GM19397 (cell line): ENCODE measurements around the gene DLGAP1.

Experiments used
- ATAC-seq: cut with Tn5 transposase; IDR thresholded peaks from one replicate; pipeline ENCODE4 v1.9.1; 2021; ENCODE audit warnings: mild to moderate bottlenecking, moderate library complexity; ENCODE audit not compliant: unreplicated experiment

DLGAP1 gene

GRCh38 chr18:3747176-3747973, 707.7 kb downstream of the DLGAP1 start:
- no peak for ATAC-seq

GRCh38 chr18:3742541-3742940, 712.6 kb downstream of the DLGAP1 start:
- no peak for ATAC-seq

GRCh38 chr18:3741333-3741732, 713.8 kb downstream of the DLGAP1 start:
- no peak for ATAC-seq

- ATAC-seq, result no peak
These were observed 726.2 kb downstream of the DLGAP1 start for GRCh38 chr18:3728704-3729437.

GRCh38 chr18:3727274-3727673, 727.8 kb downstream of the DLGAP1 start:
- no peak for ATAC-seq

GRCh38 chr18:3726238-3726951, 728.7 kb downstream of the DLGAP1 start:
- no peak for ATAC-seq

GRCh38 chr18:3725115-3725514, 730.0 kb downstream of the DLGAP1 start:
- ATAC-seq, result no peak

GRCh38 chr18:3723554-3723953, 731.6 kb downstream of the DLGAP1 start:
- ATAC-seq, result no peak

GRCh38 chr18:3722649-3723433, 732.3 kb downstream of the DLGAP1 start:
- ATAC-seq, result no peak

GRCh38 chr18:3721771-3722648, 733.1 kb downstream of the DLGAP1 start:
- ATAC-seq, result no peak

- ATAC-seq, result no peak
These were observed 734.1 kb downstream of the DLGAP1 start for GRCh38 chr18:3720818-3721545.

- ATAC-seq, result no peak
These were observed 734.9 kb downstream of the DLGAP1 start for GRCh38 chr18:3720159-3720558.

GRCh38 chr18:3717376-3718025, 737.6 kb downstream of the DLGAP1 start:
- ATAC-seq, result no peak

GRCh38 chr18:3716116-3716660, 738.9 kb downstream of the DLGAP1 start:
- no peak for ATAC-seq

GRCh38 chr18:3715231-3716080, 739.7 kb downstream of the DLGAP1 start:
- no peak for ATAC-seq

- no peak for ATAC-seq
These were observed 741.4 kb downstream of the DLGAP1 start for GRCh38 chr18:3713708-3714107.

GRCh38 chr18:3713166-3713565, 741.9 kb downstream of the DLGAP1 start:
- no peak for ATAC-seq

GRCh38 chr18:3712491-3712890, 742.6 kb downstream of the DLGAP1 start:
- ATAC-seq, result no peak
